ENCODE measurements around the gene ETV5. TPM values are rescaled to one million over a fixed set of nuclear protein-coding genes. Genes with fewer than 3 reads are reported as not detected.
"Not testable (repeated sequence)": the region's sequence is repeated elsewhere in the genome, so short reads cannot be mapped to it uniquely, and the experiment has no call there.

Gene ETV5
- total RNA-seq, 1 donor = 0.42 TPM

- Histone ChIP-seq H3K4me1 (ENCODE audit: insufficient read depth, low read length) (no peaks in the 10 kb centered on the region), H3K9me3 (ENCODE audit: low read depth, low read length) (no peaks in the 10 kb centered on the region), H3K4me3 (ENCODE audit: low read length) (no peak overlapping the region), H3K27me3 (ENCODE audit: insufficient read depth, low read length) (peaks cover 3% of the 10 kb centered on the region)
Measured at GRCh38 chr3:186046838-186047237, 62.1 kb downstream of the ETV5 start.

- Histone ChIP-seq H3K27me3 (ENCODE audit: insufficient read depth, low read length) (peaks cover 3% of the 10 kb centered on the region), H3K4me1 (ENCODE audit: insufficient read depth, low read length) (no peaks in the 10 kb centered on the region), H3K9me3 (ENCODE audit: low read depth, low read length) (no peaks in the 10 kb centered on the region), H3K4me3 (ENCODE audit: low read length) (no peak overlapping the region)
Measured at GRCh38 chr3:186044968-186045367, 63.9 kb downstream of the ETV5 start.

- Histone ChIP-seq H3K27me3 (ENCODE audit: insufficient read depth, low read length) (peaks cover 3% of the 10 kb centered on the region), H3K4me3 (ENCODE audit: low read length) (no peak overlapping the region), H3K9me3 (ENCODE audit: low read depth, low read length) (no peaks in the 10 kb centered on the region), H3K4me1 (ENCODE audit: insufficient read depth, low read length) (no peaks in the 10 kb centered on the region)
Measured at GRCh38 chr3:186044427-186044826, 64.5 kb downstream of the ETV5 start.

- Histone ChIP-seq H3K9me3 (ENCODE audit: low read depth, low read length) (no peaks in the 10 kb centered on the region), H3K4me1 (ENCODE audit: insufficient read depth, low read length) (no peaks in the 10 kb centered on the region), H3K27me3 (ENCODE audit: insufficient read depth, low read length) (peaks cover 3% of the 10 kb centered on the region), H3K4me3 (ENCODE audit: low read length) (no peak overlapping the region)
Measured at GRCh38 chr3:186042521-186043202, 66.2 kb downstream of the ETV5 start.

GRCh38 chr3:186042036-186042435 is 66.9 kb downstream of the ETV5 start:
- peaks cover 3% of the 10 kb centered on the region for H3K27me3 ChIP-seq (ENCODE audit: insufficient read depth, low read length)

GRCh38 chr3:186038360-186038759 is 70.5 kb downstream of the ETV5 start:
- H3K4me3 ChIP-seq (ENCODE audit: low read length) = no peak overlapping the region
- H3K9me3 ChIP-seq (ENCODE audit: low read depth, low read length) = no peaks in the 10 kb centered on the region
- no peaks in the 10 kb centered on the region for H3K4me1 ChIP-seq (ENCODE audit: insufficient read depth, low read length)
- peaks cover 3% of the 10 kb centered on the region for H3K27me3 ChIP-seq (ENCODE audit: insufficient read depth, low read length)

More at GRCh38 chr3:186042036-186042435, 66.9 kb downstream of the ETV5 start:
- H3K9me3 ChIP-seq (ENCODE audit: low read depth, low read length) = no peaks in the 10 kb centered on the region
- no peak overlapping the region for H3K4me3 ChIP-seq (ENCODE audit: low read length)
- no peaks in the 10 kb centered on the region for H3K4me1 ChIP-seq (ENCODE audit: insufficient read depth, low read length)

- Histone ChIP-seq H3K27me3 (ENCODE audit: insufficient read depth, low read length) (no peaks in the 10 kb centered on the region), H3K4me3 (ENCODE audit: low read length) (no peak overlapping the region), H3K4me1 (ENCODE audit: insufficient read depth, low read length) (no peaks in the 10 kb centered on the region), H3K9me3 (ENCODE audit: low read depth, low read length) (no peaks in the 10 kb centered on the region)
Measured at GRCh38 chr3:186035277-186035676, 73.6 kb downstream of the ETV5 start.

- no peaks in the 10 kb centered on the region for H3K27me3 ChIP-seq (ENCODE audit: insufficient read depth, low read length)
- H3K4me1 ChIP-seq (ENCODE audit: insufficient read depth, low read length) = no peaks in the 10 kb centered on the region
- no peaks in the 10 kb centered on the region for H3K9me3 ChIP-seq (ENCODE audit: low read depth, low read length)
- H3K4me3 ChIP-seq (ENCODE audit: low read length) = no peak overlapping the region
Measured at GRCh38 chr3:186032321-186032720, 76.6 kb downstream of the ETV5 start.

- not testable (repeated sequence) for H3K4me3 ChIP-seq (ENCODE audit: low read length); H3K4me1 ChIP-seq (ENCODE audit: insufficient read depth, low read length); H3K9me3 ChIP-seq (ENCODE audit: low read depth, low read length); H3K27me3 ChIP-seq (ENCODE audit: insufficient read depth, low read length)
Measured at GRCh38 chr3:186025993-186026392, 82.9 kb downstream of the ETV5 start.

GRCh38 chr3:186025161-186025560 is 83.7 kb downstream of the ETV5 start:
- Histone ChIP-seq H3K4me3 (ENCODE audit: low read length) (no peak overlapping the region), H3K27me3 (ENCODE audit: insufficient read depth, low read length) (no peaks in the 10 kb centered on the region), H3K9me3 (ENCODE audit: low read depth, low read length) (no peaks in the 10 kb centered on the region), H3K4me1 (ENCODE audit: insufficient read depth, low read length) (no peaks in the 10 kb centered on the region)

GRCh38 chr3:186024210-186024609 is 84.7 kb downstream of the ETV5 start:
- Histone ChIP-seq H3K9me3 (ENCODE audit: low read depth, low read length) (no peaks in the 10 kb centered on the region), H3K27me3 (ENCODE audit: insufficient read depth, low read length) (no peaks in the 10 kb centered on the region), H3K4me3 (ENCODE audit: low read length) (no peak overlapping the region), H3K4me1 (ENCODE audit: insufficient read depth, low read length) (no peaks in the 10 kb centered on the region)

- H3K9me3 ChIP-seq (ENCODE audit: low read depth, low read length) = no peaks in the 10 kb centered on the region
- no peaks in the 10 kb centered on the region for H3K27me3 ChIP-seq (ENCODE audit: insufficient read depth, low read length)
- H3K4me1 ChIP-seq (ENCODE audit: insufficient read depth, low read length) = no peaks in the 10 kb centered on the region
- H3K4me3 ChIP-seq (ENCODE audit: low read length) = no peak overlapping the region
Measured at GRCh38 chr3:186022931-186023330, 86.0 kb downstream of the ETV5 start.

GRCh38 chr3:186021673-186022362 is 87.1 kb downstream of the ETV5 start:
- Histone ChIP-seq H3K4me1 (ENCODE audit: insufficient read depth, low read length) (no peaks in the 10 kb centered on the region), H3K9me3 (ENCODE audit: low read depth, low read length) (no peaks in the 10 kb centered on the region), H3K27me3 (ENCODE audit: insufficient read depth, low read length) (no peaks in the 10 kb centered on the region), H3K4me3 (ENCODE audit: low read length) (no peak overlapping the region)

GRCh38 chr3:186021250-186021649 is 87.6 kb downstream of the ETV5 start:
- not testable (repeated sequence) for H3K9me3 ChIP-seq (ENCODE audit: low read depth, low read length); H3K4me3 ChIP-seq (ENCODE audit: low read length); H3K27me3 ChIP-seq (ENCODE audit: insufficient read depth, low read length); H3K4me1 ChIP-seq (ENCODE audit: insufficient read depth, low read length)

- H3K4me3 ChIP-seq (ENCODE audit: low read length); H3K4me1 ChIP-seq (ENCODE audit: insufficient read depth, low read length); H3K9me3 ChIP-seq (ENCODE audit: low read depth, low read length); H3K27me3 ChIP-seq (ENCODE audit: insufficient read depth, low read length): not testable (repeated sequence)
Measured at GRCh38 chr3:186019288-186019687, 89.6 kb downstream of the ETV5 start.

GRCh38 chr3:186014866-186015265 is 94.0 kb downstream of the ETV5 start:
- Histone ChIP-seq H3K9me3 (ENCODE audit: low read depth, low read length) (no peaks in the 10 kb centered on the region), H3K27me3 (ENCODE audit: insufficient read depth, low read length) (no peaks in the 10 kb centered on the region), H3K4me1 (ENCODE audit: insufficient read depth, low read length) (no peaks in the 10 kb centered on the region), H3K4me3 (ENCODE audit: low read length) (no peak overlapping the region)
